Inflammatory macrophage treated with lipopolysaccharide for 4 hours (primary cell): ENCODE data around the gene EBF4.
A peak's percentile ranks its signal among the peaks of the same experiment; 100 is the strongest.
"Not testable (repeated sequence)": the region's sequence is repeated elsewhere in the genome, so short reads cannot be mapped to it uniquely, and the experiment has no call there.

Source experiments
- DNase-seq: peaks from one replicate; pipeline ENCODE4 v3.0.0-alpha.2; 2020

Gene EBF4

DNA sequence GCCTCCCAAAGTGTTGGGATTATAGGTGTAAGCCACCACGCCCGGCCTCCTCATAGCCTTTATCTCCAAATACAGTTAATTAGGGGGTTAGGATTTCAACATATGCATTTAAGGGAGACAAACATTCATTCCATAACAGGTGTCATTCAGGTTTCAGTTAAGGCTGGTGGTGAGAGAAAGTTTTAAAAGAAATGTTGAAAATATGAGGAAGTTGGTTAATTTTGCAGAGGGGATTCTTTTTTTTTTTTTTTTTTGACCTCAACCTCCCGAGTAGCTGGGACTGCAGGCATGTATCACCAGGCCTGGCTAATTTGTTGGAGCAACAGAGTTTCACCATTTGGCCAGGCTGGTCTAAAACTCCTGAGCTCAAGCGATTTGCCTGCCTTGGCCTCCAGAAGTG lies 12.5 kb upstream of the EBF4 start:
- no peak for DNase-seq

DNA sequence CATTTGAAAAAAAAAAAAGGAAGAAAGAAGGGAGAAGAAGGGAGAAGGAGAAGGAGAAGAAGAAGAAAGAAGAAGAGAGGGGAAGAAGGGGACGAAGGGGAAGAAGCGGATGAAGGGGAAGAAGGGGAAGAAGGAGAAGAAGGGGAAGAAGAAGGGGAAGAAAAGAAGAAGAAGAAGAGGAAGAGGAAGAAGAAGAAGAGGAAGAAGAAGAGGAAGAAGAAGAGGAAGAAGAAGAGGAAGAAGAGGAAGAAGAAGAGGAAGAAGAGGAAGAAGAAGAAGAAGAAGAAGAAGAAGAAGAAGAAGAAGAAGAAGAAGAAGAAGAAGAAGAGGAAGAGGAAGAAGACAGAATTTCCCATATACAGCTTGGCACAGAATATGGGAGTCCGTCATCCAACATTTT lies 10.5 kb upstream of the EBF4 start:
- DNase-seq, result not testable (repeated sequence)

DNA sequence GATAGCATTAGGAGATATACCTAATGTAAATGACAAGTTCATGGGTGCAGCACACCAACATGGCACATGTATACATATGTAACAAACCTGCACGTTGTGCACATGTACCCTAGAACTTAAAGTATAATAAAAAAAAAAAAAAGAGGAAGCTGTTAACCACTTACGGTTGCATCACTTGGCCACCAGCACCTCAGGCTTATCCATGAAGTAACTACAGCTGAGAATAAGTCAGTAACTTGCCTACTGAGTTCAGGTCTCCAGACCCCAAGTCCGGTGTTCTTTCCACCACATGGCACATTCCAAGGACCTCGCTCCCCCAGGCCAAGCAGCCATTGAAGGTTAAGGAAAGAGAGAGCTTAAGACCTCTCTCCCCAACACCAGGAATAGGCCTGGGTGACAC lies 7.8 kb upstream of the EBF4 start:
- DNase-seq, result peak; percentile 69

DNA sequence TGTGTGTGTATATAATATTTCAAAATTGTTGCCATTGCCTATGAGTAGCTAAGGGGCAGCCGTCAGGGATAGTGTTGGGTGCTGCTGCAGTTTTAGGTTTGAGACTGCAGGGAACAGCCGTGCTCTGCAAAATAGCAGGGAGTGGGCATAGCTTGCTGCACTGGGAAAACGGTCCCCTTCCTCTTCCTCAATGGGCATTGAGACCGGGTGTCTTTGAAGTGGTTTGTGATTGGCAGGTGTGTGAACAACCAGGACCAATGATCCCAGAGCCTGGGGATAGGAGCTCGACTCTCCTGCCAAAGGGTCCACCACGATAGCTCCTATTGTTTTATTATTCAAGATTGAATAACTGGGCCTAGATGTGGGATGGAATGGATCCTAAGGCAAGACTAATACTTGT lies 5.1 kb upstream of the EBF4 start:
- DNase-seq, result no peak

DNA sequence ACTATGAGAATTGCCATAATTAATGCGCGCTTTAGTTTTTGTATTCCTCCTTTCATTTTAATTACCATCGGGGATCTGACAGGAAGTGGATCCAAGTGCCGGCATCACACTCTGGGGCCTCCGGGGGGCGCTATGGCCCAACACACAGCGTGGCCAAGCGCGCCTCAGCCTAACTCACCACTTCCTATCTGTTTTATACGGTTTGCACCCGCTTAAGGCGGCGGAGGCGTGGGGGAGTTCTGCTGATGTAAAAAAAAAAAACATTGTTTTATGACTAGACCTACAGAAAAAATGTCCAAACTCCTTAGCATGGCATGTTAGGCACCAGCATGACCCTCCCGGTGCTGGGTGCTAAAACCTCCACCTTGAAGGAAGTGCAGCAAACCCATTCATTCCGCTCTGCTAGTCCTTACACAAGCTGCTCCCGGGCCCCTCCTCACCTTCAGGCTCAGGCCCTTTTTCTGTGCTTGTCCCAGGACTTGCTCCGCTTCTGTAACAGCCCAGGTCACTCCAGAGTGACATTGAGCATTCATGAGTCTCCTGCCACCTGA lies 4.5 kb upstream of the EBF4 start:
- peak; percentile 62 for DNase-seq

DNA sequence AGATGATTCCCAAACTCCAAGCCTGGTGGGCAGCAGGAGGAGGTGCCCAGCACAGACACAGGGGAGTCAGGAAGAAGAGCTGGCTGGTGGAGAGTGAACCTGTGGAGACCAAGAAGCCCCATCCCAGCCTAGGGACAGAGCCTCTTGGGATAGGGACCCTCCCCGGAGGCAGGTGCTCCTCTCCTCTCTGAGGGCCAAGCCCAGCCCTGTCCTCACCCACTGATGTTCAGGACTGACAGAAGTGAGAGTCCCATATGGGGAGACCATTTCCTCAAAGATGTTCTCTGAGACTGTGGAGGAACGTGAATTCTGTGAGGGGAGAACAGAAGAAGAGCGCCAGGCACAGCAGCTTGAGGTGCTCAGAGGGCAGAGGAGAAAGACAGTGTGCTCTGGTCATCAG lies 2.4 kb upstream of the EBF4 start:
- no peak for DNase-seq

DNA sequence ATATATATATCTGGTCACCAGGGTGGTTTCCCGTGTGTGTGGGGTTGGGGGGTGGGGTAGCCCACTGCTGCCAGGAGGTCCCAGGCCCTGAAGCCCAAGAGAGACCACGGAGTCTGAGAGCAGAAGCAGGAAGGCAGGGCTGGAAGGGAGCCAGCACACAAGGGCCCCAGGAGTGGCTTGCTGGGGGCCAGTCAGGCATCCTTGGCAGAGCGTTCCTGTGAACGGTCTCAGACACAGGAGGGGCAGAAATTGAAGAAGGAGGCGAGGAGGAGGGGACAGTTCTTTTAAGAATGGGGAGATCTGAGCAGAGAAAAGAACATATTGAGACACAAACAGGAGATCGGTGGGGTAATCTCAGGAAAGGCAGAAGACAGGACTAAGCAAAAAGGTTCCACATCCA lies 1.9 kb upstream of the EBF4 start:
- DNase-seq, result no peak

DNA sequence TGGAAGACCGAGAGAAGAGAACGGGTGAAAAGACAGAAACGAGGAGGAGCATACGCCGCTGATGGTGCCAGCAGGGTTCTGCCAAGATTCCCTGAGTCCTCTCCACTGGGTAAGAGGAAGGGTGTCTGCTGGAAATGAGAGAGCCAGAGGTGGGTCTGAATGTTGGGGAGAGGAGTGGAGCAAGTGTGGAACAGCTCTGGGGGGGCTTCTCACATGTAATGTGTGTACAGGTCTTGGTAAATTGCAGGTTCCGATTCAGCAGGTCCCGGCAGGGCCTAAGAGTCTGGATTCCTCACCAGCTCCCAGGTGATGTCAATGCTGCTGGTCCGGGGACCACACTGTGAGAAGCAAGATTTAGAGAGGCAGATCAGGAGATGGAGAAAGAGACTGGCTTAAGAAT lies 1.5 kb upstream of the EBF4 start:
- no peak for DNase-seq

DNA sequence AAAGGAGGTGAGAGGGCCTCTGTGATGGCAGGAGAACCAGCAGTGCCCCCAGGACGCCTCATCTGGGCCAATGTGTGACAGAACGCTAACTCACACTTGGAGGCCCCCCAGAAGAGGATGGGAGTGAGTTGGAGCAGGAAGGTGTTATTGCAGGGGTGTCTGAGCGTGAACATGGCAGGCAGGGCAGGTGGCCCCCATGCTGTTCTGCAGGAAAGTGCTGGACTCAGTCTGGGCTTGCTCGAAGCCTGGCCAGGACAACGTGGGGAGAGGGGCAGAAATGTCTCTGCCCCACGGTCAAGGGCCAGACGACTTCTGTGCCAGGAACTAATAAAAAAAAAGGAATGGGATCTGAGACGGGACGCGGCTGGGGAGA lies 931 bp upstream of the EBF4 start:
- no peak for DNase-seq

DNA sequence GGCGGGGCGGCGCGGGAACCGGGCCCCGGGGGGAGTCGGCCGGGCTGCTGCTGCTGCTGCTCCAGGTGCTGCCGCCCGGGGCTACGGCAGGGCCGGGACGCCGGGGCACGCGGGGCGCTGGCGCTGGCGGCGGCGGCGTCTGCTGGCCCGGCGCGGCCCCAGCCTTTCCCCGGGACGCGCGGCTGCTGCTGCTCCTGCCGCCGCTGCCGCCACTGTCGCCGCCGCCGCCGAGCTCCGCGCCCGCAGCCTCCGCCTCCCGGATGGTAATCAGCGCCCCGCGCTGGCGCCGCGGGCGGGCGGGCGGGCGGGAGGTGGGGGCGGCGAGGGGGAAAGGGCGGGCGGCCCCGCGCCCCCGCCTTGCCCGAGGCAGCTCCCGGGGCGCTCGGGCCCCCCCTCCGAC lies 306 bp downstream of the EBF4 start:
- no peak for DNase-seq

DNA sequence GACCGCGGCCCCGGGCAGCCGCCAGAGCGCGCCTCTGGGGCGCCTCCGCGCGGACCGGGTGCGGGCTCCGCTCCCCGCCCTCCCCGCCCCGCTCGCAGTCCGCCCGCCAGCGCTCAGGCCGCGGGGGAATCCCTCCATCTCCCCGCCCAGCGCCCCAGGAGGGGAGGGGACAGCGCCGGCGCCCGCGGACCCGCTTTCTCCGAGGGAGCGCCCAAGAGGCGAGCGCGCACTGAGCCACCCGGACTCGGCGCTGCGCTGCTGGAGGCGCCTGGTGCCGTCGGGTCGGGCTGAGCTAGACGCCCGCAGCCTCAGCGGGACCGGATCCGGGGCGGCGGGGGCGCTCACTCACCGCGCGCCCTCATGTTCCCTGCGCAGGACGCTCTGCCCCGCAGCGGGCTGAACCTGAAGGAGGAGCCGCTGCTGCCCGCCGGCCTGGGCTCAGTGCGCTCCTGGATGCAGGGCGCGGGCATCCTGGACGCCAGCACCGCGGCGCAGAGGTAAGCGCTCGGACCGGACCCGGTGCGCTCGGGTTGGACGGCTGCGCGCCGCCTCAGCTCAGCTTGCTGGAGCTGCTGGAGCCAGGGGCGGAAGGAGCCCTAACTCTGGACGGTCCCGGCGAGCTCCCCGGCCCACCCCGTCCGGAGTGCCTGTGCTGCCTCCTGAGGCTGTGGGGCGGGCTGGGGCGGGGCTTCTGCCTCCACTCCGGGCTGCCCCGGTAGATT lies 867 bp downstream of the EBF4 start:
- no peak for DNase-seq

DNA sequence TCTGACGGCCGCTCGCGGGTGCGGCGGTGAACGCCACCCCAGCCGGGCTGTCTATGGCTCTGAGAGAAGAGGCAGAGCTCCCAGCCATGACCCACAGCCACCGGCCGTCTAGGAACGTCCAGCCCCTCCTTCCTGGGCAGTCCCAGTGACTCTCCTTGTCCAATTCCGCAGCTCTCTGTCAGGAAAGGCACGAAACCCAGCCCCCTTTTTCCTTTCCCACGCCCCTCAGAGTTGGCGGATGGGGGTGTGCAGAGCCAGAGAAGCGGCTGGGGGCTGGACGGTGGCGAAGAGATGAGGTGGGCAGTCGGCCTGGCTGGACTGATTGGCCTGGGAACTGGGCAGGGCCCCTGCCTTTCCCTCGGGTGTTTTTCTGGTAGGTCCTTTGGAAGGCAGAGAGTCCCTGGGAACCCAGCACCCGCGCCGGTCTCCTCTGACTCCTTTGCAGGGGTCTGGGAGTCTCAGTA lies 1.5 kb downstream of the EBF4 start:
- DNase-seq, result no peak

DNA sequence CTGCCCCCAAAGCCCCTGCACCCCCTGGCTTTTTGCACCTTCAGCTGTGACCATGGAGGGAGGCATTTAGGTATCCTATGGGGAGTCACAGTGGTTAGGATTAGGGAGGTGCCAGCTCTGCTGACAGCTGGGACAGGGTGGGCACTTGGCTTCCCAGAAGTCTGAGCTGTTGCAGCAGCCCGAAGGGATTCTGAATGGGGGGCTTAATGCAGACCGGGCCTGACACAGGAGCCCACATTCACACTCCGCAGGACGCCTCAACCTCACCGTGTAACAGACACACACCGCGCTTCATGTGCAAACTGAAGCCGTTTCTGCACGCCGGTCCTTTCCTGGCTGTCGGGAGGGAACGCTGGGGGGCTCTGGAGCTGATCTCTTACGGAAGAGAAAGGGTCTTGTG lies 1.9 kb downstream of the EBF4 start:
- DNase-seq, result no peak

DNA sequence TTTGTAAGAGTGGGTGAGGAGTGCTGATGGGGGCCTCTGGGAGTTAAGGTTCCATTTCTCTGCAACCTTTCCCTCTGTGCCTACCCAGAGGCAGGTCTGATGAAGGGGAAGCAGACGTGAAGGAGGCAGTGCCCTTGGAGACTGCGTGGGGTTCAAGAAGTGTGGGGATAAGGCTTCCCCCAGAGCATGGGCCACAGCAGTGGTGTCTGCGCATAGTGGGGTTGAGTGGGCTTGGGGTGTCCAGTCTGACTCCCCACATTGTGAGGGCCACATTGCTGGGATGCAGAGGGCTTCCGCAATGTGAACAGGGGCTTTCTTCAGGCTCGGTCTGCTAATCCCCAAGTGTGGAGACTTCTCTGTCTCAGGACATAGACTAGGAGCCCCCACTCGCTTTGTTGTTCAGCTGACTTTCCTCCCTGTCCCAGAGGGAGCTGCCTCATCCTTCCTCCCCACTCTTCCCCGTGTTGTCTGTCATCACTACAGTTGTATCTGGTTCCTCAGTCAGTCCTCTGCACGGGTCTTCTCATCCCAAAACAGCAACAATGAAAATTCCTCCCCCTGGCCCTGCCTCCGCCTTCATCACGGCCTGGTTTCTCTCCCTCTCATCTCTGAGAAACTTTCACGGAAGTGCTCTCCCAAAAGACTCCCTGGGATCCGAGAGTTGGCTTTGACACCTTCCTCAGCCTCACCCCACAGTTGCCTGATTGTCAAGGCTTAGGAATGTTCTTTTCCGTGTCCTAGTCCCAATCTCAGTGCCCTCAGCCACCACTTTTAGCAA lies 2.8 kb downstream of the EBF4 start:
- DNase-seq, result no peak

DNA sequence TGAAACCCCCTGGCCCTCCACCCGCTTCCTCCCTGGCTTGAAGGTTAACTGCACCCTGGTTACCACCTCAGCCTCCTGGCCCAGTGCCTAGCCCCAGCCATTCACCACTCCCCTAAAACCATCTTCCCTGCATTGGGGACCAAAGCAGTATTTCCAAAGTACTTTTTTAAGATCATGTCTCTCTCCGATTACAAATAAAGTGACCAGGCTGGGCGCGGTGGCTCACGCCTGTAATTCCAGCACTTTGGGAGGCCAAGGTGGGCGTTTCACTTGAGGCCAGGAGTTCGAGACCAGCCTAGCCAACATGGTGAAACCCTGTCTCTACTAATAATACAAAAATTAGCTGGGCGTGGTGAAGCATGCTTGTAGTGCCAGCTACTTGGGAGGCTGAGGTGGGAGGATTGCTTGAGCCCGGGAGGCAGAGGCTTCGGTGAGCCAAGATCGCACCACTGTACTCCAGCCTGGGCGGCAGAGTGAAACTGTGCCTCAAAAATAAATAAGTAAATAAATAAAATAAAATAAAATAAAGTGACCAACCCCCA lies 3.5 kb downstream of the EBF4 start:
- not testable (repeated sequence) for DNase-seq

DNA sequence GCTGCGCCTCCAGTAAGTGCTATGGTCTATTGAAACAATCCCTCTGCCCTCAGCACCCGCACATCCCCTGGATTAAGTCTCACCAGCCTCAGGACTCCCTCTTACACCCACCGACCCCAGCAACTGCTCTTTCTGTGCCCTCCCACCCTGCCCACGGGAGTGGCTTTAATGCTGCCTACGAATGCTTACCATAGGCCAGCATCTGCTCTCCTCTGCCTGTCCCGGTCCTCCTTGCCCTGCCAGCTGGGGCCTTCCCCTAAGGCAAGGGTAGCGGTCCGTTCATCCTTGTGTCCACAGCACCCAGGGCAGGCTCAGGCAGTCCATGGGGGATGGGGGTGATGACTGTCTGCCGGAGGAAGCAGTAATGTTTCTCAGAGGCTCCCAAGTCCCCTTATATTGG lies 4.1 kb downstream of the EBF4 start:
- DNase-seq, result no peak

DNA sequence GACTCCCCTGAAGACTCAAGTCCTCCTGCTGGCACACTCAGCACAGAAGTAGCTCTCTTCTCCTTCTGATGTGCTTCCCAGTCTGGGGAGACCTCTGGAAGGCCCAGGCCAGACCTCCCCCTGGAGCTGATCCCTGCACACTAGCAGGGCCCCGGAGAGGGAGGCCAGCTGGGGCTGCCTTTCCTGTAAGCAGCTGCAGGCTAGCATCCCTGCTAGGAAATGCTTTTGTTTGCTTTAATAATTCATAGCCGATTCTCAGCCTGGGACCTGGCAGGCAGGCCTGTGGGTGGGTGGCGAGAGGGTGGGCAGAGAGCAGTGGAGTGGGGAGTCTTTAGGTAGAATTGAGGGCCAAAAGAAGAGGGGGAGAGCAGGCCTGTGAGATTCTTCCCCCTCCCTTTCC lies 5.2 kb downstream of the EBF4 start:
- no peak for DNase-seq

DNA sequence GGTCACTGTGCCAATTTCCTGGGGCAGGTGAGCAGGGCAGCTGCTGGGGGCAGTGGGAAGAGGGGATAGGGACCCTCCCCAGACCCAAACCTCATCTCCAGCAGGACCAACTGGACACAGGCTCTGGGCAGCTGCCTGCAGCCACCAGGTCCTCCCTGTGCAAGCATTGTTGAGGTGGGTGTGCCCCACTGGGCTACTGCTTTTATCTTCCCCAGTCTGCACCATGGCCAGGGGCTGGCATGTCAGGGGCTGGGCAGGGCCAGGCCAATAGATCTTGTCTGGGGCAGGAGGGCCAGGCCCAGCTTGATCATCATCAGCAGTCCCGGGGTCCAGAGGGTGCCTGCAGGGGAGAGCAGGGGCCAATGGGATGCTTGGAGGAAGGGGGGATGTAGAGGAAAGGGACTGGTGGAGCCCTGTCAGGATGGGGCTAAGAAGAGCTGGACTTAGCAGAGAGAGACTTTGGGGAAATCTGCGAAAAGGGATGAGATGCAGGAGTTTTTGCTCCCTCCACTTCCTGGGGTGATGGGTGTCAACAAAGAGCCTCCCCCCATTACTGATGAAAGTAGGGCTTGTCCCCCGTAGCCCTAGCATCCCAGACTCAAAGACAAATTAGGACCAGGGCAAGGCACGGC lies 5.7 kb downstream of the EBF4 start:
- no peak for DNase-seq

DNA sequence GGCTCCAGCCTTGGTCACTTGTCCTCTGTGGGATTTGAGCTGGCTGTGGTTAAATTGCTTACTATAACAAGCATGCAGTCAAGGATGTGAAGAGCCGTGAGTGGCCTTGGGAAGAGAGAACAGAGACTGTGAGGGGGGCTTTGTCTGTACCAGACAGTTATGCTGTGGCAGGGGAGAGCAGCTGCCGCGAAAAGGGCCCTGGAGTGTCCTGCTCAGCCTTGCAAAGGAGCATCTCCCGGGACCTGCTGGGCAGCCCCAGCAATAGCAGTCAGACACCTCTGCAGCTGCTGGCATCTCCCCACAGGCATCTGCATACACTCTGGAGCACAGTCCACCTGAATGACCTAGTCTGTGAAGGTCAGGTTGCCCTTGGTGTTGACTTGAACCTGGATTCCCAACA lies 6.3 kb downstream of the EBF4 start:
- DNase-seq, result no peak

DNA sequence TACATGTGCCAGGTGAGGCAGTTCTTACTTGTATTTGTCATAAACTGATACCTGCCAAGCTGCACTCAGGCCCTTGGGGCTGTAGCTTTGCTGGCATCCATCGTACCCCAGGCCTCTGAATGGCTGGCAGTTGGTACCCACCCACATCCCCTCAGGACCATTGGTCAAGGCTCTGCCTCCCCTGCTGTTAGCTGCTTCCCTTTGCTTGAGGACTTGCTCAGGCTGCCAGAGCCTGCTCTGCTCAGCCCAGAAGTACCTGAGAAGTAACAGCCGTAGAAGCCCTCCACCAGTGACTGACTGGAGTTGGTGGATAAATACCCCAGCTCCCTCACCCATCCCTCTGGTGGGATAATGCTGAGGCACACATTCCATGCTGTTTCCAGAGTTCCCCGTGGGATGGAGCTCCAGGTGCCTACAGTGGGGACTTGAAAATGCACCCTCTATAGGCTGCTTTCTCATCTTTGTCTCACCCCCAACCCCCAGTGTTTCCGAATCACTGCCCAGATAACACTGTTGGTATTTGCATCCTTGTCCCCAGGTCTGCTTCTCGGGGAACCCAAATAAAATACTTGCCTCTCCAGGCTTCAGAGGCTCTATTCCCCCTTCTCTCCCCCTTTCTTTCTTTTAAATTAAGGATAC lies 7.3 kb downstream of the EBF4 start:
- DNase-seq, result no peak

DNA sequence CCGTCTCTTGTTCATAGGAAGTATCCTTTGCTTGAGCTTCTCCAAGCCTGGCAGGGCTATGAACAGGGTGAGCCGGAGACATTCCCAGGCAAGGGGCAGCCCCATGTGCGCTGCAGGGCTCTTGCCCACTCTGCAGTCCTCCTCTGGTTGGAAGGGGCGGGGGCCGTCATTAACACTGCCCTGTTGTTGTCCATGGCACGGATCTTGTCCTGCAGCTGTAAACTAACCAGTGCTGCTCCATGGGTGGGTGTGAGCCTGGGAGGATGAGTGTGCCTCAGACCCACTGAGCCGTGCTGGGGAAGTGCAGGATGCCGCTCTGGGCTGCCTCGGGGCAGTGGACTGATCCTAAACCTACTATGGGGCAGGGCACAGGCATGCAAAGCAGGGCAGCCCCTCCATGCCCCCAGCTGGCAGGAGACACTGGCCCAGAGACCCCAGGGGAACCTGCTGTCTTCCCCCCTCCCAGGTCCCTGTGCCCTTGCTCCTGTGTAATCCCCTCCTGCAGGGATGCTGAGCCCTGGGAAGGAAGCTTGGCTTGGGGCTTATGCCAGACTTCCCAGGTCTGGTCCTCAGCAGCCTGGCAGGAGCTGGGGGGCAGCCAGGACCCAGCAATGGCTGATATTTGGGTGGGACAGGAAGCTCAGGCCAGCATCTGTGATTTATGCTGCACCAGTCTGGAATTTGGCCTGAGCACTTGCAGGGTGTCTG lies 8.5 kb downstream of the EBF4 start:
- no peak for DNase-seq

DNA sequence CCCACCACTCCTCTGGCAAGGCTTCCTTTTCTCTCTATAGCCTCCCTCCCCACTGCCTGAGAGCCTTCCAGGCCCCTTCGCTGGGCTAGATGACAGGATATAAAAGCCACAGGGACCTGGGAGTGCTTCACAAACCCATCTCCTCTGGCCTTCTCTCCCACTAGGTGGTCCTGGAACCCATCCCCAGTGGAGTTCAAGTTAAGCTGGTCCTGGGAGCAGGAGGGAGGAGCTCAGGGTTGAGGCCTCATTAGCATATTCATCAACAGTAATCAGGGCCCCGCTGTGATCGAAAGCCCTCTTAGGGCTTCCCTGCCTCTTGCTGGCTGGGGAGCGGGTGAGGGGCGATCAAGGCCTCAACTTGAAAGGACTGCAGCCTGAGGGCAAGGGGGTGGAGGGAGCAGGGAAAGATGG lies 9.1 kb downstream of the EBF4 start:
- DNase-seq, result no peak
